ENCODE measurements around the gene PJA1.

- TF ChIP-seq YY1 (IDR thresholded peaks at IDR 0.05; ENCODE audit: low read depth) (no peak), REST (IDR thresholded peaks at IDR 0.05; ENCODE audit: low read depth) (no peak), MAX (IDR thresholded peaks at IDR 0.05) (no peak), ZBTB7A (IDR thresholded peaks at IDR 0.05; ENCODE audit: low read depth) (no peak), RAD21 (IDR thresholded peaks at IDR 0.05; ENCODE audit: low read depth) (no peak), USF1 (IDR thresholded peaks at IDR 0.05) (no peak), EP300 (IDR thresholded peaks at IDR 0.05; ENCODE audit: borderline replicate concordance) (no peak), CREB1 (IDR thresholded peaks at IDR 0.05; ENCODE audit: low read depth) (no peak), NFIC (IDR thresholded peaks at IDR 0.05) (no peak), TAF1 (IDR thresholded peaks at IDR 0.05; ENCODE audit: low read depth) (no peak)
Measured at GRCh38 chrX:69170319-69170718, 5.1 kb upstream of the PJA1 start.
